Neural cell (in vitro differentiated cells): ENCODE data around the gene ZNF556.

Source experiments
- EP300 ChIP-seq: fragments of 450-650 bp; conservative IDR thresholded peaks from 2 replicates; pipeline ENCODE4 v1.6.1; 2014; ENCODE audit warnings: antibody characterized with exemption, mild to moderate bottlenecking, moderate library complexity; ENCODE audit not compliant: poor library complexity, severe bottlenecking
- EZH2 ChIP-seq: fragments of 200-600, 300-800 bp; shearing (Covaris generic), sonication (generic); IDR thresholded peaks from 2 replicates; pipeline ENCODE4 v1.6.1; 2014; ENCODE audit warnings: antibody characterized with exemption, low read length, borderline replicate concordance, mild to moderate bottlenecking; ENCODE audit not compliant: insufficient read depth, poor library complexity, severe bottlenecking
- MXI1 ChIP-seq: fragments of 450-650 bp; conservative IDR thresholded peaks from 2 replicates; pipeline ENCODE4 v1.6.1; 2014; ENCODE audit warnings: antibody characterized with exemption, mild to moderate bottlenecking; ENCODE audit not compliant: poor library complexity, severe bottlenecking
- POLR2AphosphoS5 ChIP-seq: IDR thresholded peaks from 2 replicates; pipeline ENCODE4 v1.6.1; 2012
- RAD21 ChIP-seq: fragments of 450-650 bp; conservative IDR thresholded peaks from 2 replicates; pipeline ENCODE4 v1.6.1; 2014; ENCODE audit warnings: antibody characterized with exemption, mild to moderate bottlenecking, moderate library complexity
- REST ChIP-seq: IDR thresholded peaks from 2 replicates; pipeline ENCODE4 v1.6.1; 2012; ENCODE audit warnings: borderline replicate concordance
- TAF1 ChIP-seq: IDR thresholded peaks from 2 replicates; pipeline ENCODE4 v1.6.1; 2012; ENCODE audit warnings: low read depth
- TF ChIP-seq, protein P1 (sequence below): fragments of 450-650 bp; IDR thresholded peaks from 2 replicates; pipeline ENCODE4 v1.5.1; 2014; ENCODE audit warnings: antibody characterized with exemption, mild to moderate bottlenecking, moderate library complexity; ENCODE audit not compliant: poor library complexity, severe bottlenecking

DNA sequence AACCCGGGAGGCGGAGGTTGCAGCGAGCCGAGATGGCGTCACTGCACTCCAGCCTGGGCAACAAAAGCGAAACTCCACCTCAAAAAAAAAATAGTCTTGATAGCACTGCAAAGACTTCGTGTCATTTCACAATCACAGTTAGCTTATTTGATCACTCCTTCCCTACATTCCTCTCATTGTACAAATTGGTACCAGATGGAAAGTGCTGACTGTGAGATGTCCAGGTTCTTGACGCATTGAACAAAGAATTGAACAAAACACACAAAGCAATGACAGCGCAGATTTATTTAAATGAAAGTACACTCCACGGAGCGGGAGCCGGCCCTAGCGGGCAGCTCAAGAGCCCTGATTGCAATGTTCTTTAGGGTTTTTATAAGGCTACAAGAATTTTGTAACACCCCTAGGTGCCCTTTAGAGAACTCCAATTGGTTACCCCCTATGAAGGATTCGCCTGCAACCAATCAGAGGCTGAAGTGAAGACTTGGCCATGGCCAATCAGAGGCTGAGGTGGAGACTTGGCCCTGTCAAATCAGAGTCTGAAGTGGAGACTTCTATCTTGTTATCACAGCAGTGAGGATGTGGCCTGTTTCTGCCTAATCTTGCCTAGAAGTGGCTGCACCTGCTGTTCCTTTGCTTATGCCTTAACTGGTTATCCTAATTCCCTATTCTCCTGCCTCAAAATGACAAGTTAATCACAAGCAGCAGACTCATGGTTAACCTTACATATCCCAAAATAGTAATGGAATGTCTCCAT is 16.7 kb downstream of the ZNF556 start:
- TF ChIP-seq, protein P1, sequence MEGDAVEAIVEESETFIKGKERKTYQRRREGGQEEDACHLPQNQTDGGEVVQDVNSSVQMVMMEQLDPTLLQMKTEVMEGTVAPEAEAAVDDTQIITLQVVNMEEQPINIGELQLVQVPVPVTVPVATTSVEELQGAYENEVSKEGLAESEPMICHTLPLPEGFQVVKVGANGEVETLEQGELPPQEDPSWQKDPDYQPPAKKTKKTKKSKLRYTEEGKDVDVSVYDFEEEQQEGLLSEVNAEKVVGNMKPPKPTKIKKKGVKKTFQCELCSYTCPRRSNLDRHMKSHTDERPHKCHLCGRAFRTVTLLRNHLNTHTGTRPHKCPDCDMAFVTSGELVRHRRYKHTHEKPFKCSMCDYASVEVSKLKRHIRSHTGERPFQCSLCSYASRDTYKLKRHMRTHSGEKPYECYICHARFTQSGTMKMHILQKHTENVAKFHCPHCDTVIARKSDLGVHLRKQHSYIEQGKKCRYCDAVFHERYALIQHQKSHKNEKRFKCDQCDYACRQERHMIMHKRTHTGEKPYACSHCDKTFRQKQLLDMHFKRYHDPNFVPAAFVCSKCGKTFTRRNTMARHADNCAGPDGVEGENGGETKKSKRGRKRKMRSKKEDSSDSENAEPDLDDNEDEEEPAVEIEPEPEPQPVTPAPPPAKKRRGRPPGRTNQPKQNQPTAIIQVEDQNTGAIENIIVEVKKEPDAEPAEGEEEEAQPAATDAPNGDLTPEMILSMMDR, result no peak
- TF ChIP-seq EP300 (no peak), TAF1 (no peak), EZH2 (no peak), MXI1 (no peak), POLR2AphosphoS5 (no peak), RAD21 (no peak), REST (no peak)
